HTERT RPE-1 (cell line): ENCODE data around the gene RIMKLB.
"Not testable (repeated sequence)": the region's sequence is repeated elsewhere in the genome, so short reads cannot be mapped to it uniquely, and the experiment has no call there.

ENCODE experiments used
- in situ Hi-C: fragments of 300-500 bp; cut with MboI; formaldehyde crosslinking; loops from 4 replicates; pipeline ENCODE4 v1.14.3; 2020; ENCODE audit warnings: low sequenced_read_pairs

The RIMKLB gene

GRCh38 chr12:8689681-8690080 lies 8.1 kb upstream of the RIMKLB start:
- in situ Hi-C loops: no loop called here

GRCh38 chr12:8692573-8692972 lies 5.2 kb upstream of the RIMKLB start:
- in situ Hi-C loops: no loop called here

GRCh38 chr12:8695116-8695515 lies 2.7 kb upstream of the RIMKLB start:
- in situ Hi-C loops: no loop called here

GRCh38 chr12:8696442-8697090 lies 1.2 kb upstream of the RIMKLB start:
- in situ Hi-C loops: no loop called here

GRCh38 chr12:8697120-8697475 lies 693 bp upstream of the RIMKLB start:
- in situ Hi-C loops: no loop called here

GRCh38 chr12:8698132-8698851 lies 501 bp downstream of the RIMKLB start:
- in situ Hi-C loops: no loop called here

- in situ Hi-C loops: no loop called here
Measured at GRCh38 chr12:8698879-8699278, 1.1 kb downstream of the RIMKLB start.

GRCh38 chr12:8699714-8700113 lies 1.9 kb downstream of the RIMKLB start:
- in situ Hi-C loops: no loop called here

- in situ Hi-C loops: no loop called here
Measured at GRCh38 chr12:8701046-8701660, 3.4 kb downstream of the RIMKLB start.

GRCh38 chr12:8702159-8702558 lies 4.4 kb downstream of the RIMKLB start:
- in situ Hi-C loops: no loop called here

GRCh38 chr12:8709124-8709830 lies 11.5 kb downstream of the RIMKLB start:
- in situ Hi-C loops: no loop called here

- in situ Hi-C loops: no loop called here
Measured at GRCh38 chr12:8712572-8712971, 14.8 kb downstream of the RIMKLB start.

GRCh38 chr12:8722286-8722800 lies 24.6 kb downstream of the RIMKLB start:
- in situ Hi-C loops: no loop called here

GRCh38 chr12:8734873-8735381 lies 37.1 kb downstream of the RIMKLB start:
- in situ Hi-C loops: no loop called here

- in situ Hi-C loops: no loop called here
Measured at GRCh38 chr12:8742501-8742900, 44.7 kb downstream of the RIMKLB start.

- in situ Hi-C loops: not testable (repeated sequence)
Measured at GRCh38 chr12:8743121-8743520, 45.3 kb downstream of the RIMKLB start.

- in situ Hi-C loops: not testable (repeated sequence)
Measured at GRCh38 chr12:8745631-8746030, 47.8 kb downstream of the RIMKLB start.

GRCh38 chr12:8746046-8746445 lies 48.3 kb downstream of the RIMKLB start:
- in situ Hi-C loops: no loop called here

- in situ Hi-C loops: not testable (repeated sequence)
Measured at GRCh38 chr12:8760076-8760475, 62.3 kb downstream of the RIMKLB start.

GRCh38 chr12:8762701-8763100 lies 64.9 kb downstream of the RIMKLB start:
- in situ Hi-C loops: not testable (repeated sequence)

GRCh38 chr12:8766121-8766520 lies 68.3 kb downstream of the RIMKLB start:
- in situ Hi-C loops: not testable (repeated sequence)
